Temporal lobe (tissue), 1 donor: ENCODE measurements around the gene MYH3. TPM values are rescaled to one million over a fixed set of nuclear protein-coding genes. Genes with fewer than 3 reads are reported as not detected.

Experiments
- total RNA-seq: library from RNA; depleted of rRNA; stranded (reverse); fragments of >200 nt; gene quantifications from one replicate; pipeline ENCODE4 v1.2.3, GENCODE V29; 2014

MYH3 gene
- total RNA-seq, 1 donor from 2014 or later = 0.25 TPM

Other genes starting within 250 kb of the MYH3 start
- not detected for gene MYH8, start 235.4 kb downstream of the MYH3 start, total RNA-seq
- gene MYH4, start 187.8 kb downstream of the MYH3 start, total RNA-seq = not detected
- gene MYH1, start 138.8 kb downstream of the MYH3 start, total RNA-seq = not detected
- gene MYH2, start 107.7 kb downstream of the MYH3 start, total RNA-seq = under 0.01 TPM
- 7.6 TPM for gene SCO1, start 40.2 kb upstream of the MYH3 start, total RNA-seq
- gene ADPRM, start 40.3 kb upstream of the MYH3 start, total RNA-seq = 19.7 TPM
- gene TMEM220, start 72.7 kb upstream of the MYH3 start, total RNA-seq = 0.98 TPM
- not detected for gene TMEM238L, start 146.8 kb upstream of the MYH3 start, total RNA-seq
- 0.98 TPM for gene PIRT, start 180.8 kb upstream of the MYH3 start, total RNA-seq